OCI-LY1 (cell line): ENCODE measurements around the gene MGAT3.

Experiments
- H2AFZ ChIP-seq: fragments of 200-600 bp; sonication (generic), shearing (Covaris generic); 2 replicates; pipeline ENCODE4 v1.6.0; 2014; ENCODE audit warnings: antibody characterized with exemption, mild to moderate bottlenecking, low read length
- H3F3A ChIP-seq: fragments of 200-600 bp; sonication (generic), shearing (Covaris generic); 2 replicates; pipeline ENCODE4 v1.6.0; 2014; ENCODE audit warnings: mild to moderate bottlenecking, antibody characterized with exemption, low read length, moderate library complexity; ENCODE audit not compliant: insufficient read depth
- H3K27ac ChIP-seq: fragments of 200-600 bp; sonication (generic); 2 replicates; pipeline ENCODE4 v1.5.1; 2014; ENCODE audit warnings: low read length, mixed run types, mild to moderate bottlenecking, low read depth; ENCODE audit not compliant: poor library complexity, severe bottlenecking
- H3K27me3 ChIP-seq: fragments of 200-600 bp; sonication (generic); 2 replicates; pipeline ENCODE4 v1.6.0; 2014; ENCODE audit warnings: antibody characterized with exemption, mild to moderate bottlenecking, low read length, moderate library complexity; ENCODE audit not compliant: insufficient read depth
- H3K36me3 ChIP-seq: fragments of 200-600 bp; sonication (generic); 2 replicates; pipeline ENCODE4 v1.6.1; 2014; ENCODE audit warnings: mild to moderate bottlenecking, antibody characterized with exemption, low read length, moderate library complexity, mixed read lengths; ENCODE audit not compliant: insufficient read depth
- H3K4me1 ChIP-seq: fragments of 200-600 bp; sonication (generic); 2 replicates; pipeline ENCODE4 v1.5.1; 2014; ENCODE audit warnings: mild to moderate bottlenecking, low read length, moderate library complexity; ENCODE audit not compliant: insufficient read depth, severe bottlenecking
- H3K4me2 ChIP-seq: fragments of 200-600 bp; sonication (generic), shearing (Covaris generic); 2 replicates; pipeline ENCODE4 v1.6.1; 2014; ENCODE audit warnings: low read length
- H3K4me3 ChIP-seq: fragments of 200-600 bp; sonication (generic); 2 replicates; pipeline ENCODE4 v1.5.1; 2014; ENCODE audit warnings: low read length, low read depth, mild to moderate bottlenecking, mixed read lengths; ENCODE audit not compliant: poor library complexity, severe bottlenecking
- H3K79me2 ChIP-seq: fragments of 200-600 bp; shearing (Covaris generic); 2 replicates; pipeline ENCODE4 v1.6.1; 2016; ENCODE audit warnings: mixed run types, low read length, mixed read lengths; ENCODE audit not compliant: insufficient read depth
- H3K9ac ChIP-seq: fragments of 200-600 bp; sonication (generic), shearing (Covaris generic); 2 replicates; pipeline ENCODE4 v1.6.1; 2014; ENCODE audit warnings: mild to moderate bottlenecking, low read length, mixed read lengths
- H3K9me2 ChIP-seq: fragments of 200-600 bp; sonication (generic), shearing (Covaris generic); 2 replicates; pipeline ENCODE4 v1.6.1; 2014; ENCODE audit warnings: low read depth, mild to moderate bottlenecking, low read length, mixed read lengths
- H3K9me3 ChIP-seq: fragments of 200-600 bp; shearing (Covaris generic); 2 replicates; pipeline ENCODE4 v1.6.1; 2014; ENCODE audit warnings: low read length, mixed read lengths
- H4K20me1 ChIP-seq: fragments of 200-600 bp; sonication (generic), shearing (Covaris generic); 2 replicates; pipeline ENCODE4 v1.6.0; 2016; ENCODE audit warnings: mild to moderate bottlenecking, low read length; ENCODE audit not compliant: insufficient read depth
- EZH2 ChIP-seq: fragments of 200-600 bp; sonication (generic), shearing (Covaris generic); IDR thresholded peaks from 2 replicates; pipeline ENCODE4 v1.8.0; 2017; ENCODE audit warnings: borderline replicate concordance, mixed run types, mild to moderate bottlenecking, antibody characterized with exemption, low read length, moderate library complexity, mixed read lengths
- TF ChIP-seq, protein P1 (sequence below): fragments of 200-600 bp; sonication (generic), shearing (Covaris generic); IDR thresholded peaks from 2 replicates; pipeline ENCODE4 v1.5.1; 2017; ENCODE audit warnings: mild to moderate bottlenecking, antibody characterized with exemption, low read length, moderate library complexity, mixed read lengths

Gene MGAT3

GRCh38 chr22:39457556-39458443 lies 988 bp downstream of the MGAT3 start:
- Histone ChIP-seq H3F3A (peaks cover 4% of the 10 kb centered on the region), H3K4me1 (peaks cover 88% of the 10 kb centered on the region), H3K9me2 (no peaks in the 10 kb centered on the region), H3K36me3 (peaks cover 69% of the 10 kb centered on the region), H3K4me2 (peak overlapping the region; percentile 93), H3K79me2 (peaks cover 51% of the 10 kb centered on the region), H3K9me3 (no peaks in the 10 kb centered on the region), H3K27ac (peak overlapping the region; percentile 98), H3K27me3 (no peaks in the 10 kb centered on the region), H2AFZ (no peak overlapping the region), H4K20me1 (no peaks in the 10 kb centered on the region), H3K4me3 (peak overlapping the region; percentile 65), H3K9ac (peak overlapping the region; percentile 85)
- TF ChIP-seq EZH2 = no peak
- TF ChIP-seq, protein P1, sequence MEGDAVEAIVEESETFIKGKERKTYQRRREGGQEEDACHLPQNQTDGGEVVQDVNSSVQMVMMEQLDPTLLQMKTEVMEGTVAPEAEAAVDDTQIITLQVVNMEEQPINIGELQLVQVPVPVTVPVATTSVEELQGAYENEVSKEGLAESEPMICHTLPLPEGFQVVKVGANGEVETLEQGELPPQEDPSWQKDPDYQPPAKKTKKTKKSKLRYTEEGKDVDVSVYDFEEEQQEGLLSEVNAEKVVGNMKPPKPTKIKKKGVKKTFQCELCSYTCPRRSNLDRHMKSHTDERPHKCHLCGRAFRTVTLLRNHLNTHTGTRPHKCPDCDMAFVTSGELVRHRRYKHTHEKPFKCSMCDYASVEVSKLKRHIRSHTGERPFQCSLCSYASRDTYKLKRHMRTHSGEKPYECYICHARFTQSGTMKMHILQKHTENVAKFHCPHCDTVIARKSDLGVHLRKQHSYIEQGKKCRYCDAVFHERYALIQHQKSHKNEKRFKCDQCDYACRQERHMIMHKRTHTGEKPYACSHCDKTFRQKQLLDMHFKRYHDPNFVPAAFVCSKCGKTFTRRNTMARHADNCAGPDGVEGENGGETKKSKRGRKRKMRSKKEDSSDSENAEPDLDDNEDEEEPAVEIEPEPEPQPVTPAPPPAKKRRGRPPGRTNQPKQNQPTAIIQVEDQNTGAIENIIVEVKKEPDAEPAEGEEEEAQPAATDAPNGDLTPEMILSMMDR = no peak

GRCh38 chr22:39458444-39459083 lies 1.8 kb downstream of the MGAT3 start:
- Histone ChIP-seq H3K27me3 (no peaks in the 10 kb centered on the region), H3K4me1 (peaks cover 88% of the 10 kb centered on the region), H3K79me2 (peaks cover 47% of the 10 kb centered on the region), H3F3A (peaks cover 4% of the 10 kb centered on the region), H3K4me3 (peak overlapping the region; percentile 65), H3K9ac (peak overlapping the region; percentile 85), H3K27ac (peak overlapping the region; percentile 98), H3K9me3 (no peaks in the 10 kb centered on the region), H3K9me2 (no peaks in the 10 kb centered on the region), H3K4me2 (peak overlapping the region; percentile 93), H2AFZ (no peak overlapping the region), H3K36me3 (peaks cover 72% of the 10 kb centered on the region), H4K20me1 (no peaks in the 10 kb centered on the region)
- no peak for TF ChIP-seq EZH2
- TF ChIP-seq, protein P1 = no peak

DNA sequence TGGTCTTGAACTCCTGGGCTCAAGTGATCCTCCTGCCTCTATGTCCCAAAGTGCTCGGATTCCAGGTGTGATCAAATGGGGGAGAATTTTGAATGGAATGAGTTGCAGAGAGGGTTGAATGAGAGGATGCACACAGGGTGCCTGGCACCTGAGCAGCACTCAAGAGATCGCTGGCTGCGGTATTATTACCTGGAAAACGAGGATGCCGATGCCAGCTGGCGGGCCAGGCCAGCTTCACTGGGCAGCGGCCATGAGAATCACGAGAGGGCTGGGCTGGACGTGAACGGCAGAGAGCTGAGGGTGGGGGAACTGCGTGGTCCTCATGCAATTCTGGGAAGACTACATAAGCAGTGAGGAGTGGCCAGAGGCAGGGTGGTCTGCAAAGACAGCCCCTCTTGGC lies 2.9 kb downstream of the MGAT3 start:
- Histone ChIP-seq H3K4me3 (peak overlapping the region; percentile 65), H3K9ac (peak overlapping the region; percentile 40; the same call in 1 of the 2 replicates), H3K4me2 (peak overlapping the region; percentile 55), H3K36me3 (peaks cover 68% of the 10 kb centered on the region), H2AFZ (no peak overlapping the region), H3K27ac (peak overlapping the region; percentile 98), H3K9me3 (no peaks in the 10 kb centered on the region), H3K79me2 (peaks cover 39% of the 10 kb centered on the region), H4K20me1 (no peaks in the 10 kb centered on the region), H3F3A (peaks cover 4% of the 10 kb centered on the region), H3K27me3 (no peaks in the 10 kb centered on the region), H3K4me1 (peaks cover 88% of the 10 kb centered on the region), H3K9me2 (no peaks in the 10 kb centered on the region)
- TF ChIP-seq, protein P1 = no peak
- TF ChIP-seq EZH2 = no peak
